ENCODE measurements around the gene PPP3R2. TPM values are rescaled to one million over a fixed set of nuclear protein-coding genes. Genes with fewer than 3 reads are reported as not detected.

The PPP3R2 gene
- total RNA-seq, 1 experiment from 2014 or later = not detected

DNA sequence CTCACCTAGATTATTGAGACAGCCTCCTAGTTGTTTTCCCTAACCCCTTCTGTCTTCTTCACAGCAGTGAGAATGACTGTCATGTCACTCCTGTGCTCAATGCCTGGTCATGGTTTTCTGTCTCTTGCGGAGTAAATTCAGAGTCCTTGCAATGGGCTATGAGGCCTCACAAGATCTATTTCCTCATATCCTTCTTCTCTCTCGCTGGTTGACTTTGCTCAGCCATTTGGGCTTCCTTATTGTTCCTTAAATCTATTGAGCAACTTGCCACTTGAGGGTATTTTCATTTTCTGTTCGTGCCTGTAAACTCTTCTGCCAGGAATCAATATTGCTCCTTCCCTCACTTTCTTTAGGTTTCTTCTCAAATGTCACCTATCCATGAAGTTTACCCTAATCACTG is 9.0 kb downstream of the PPP3R2 start:
- H3K79me2 ChIP-seq (ENCODE audit: insufficient read depth, low read length) = no peaks in the 10 kb centered on the region
- intact Hi-C loops (cut with micrococcal nuclease) = no loop called here
- DNase-seq (ENCODE audit: low read depth, low spot score) (no peak), ATAC-seq (no peak)
- H3K27ac ChIP-seq (ENCODE audit: low read depth, low read length) = no peak overlapping the region
- CTCF ChIA-PET = no interaction called here
- H3K4me3 ChIP-seq (replicated peaks in 1 of 2; ENCODE audit: low read depth in 1 of 2, low read length in 2 of 2) = no peak overlapping the region
- RAD21 ChIA-PET (ENCODE audit: low non-redundant PET in 1 of 2, low total read pairs in 2 of 2, uncharacterized antibody in 2 of 2, unreplicated experiment in 2 of 2) = no interaction called here
- no peaks in the 10 kb centered on the region for H3K36me3 ChIP-seq (ENCODE audit: control insufficient read depth in 1 of 2, insufficient read depth in 2 of 2, low read length in 2 of 2)
- no peak overlapping the region for H3K9ac ChIP-seq (ENCODE audit: low read length)
- H3K4me1 ChIP-seq (ENCODE audit: control insufficient read depth in 1 of 2, insufficient read depth in 2 of 2, low read length in 2 of 2) = peaks cover 0 to 12% of the 10 kb centered on the region in 2 experiments; a peak in 2 of 4 replicates
- no peaks in the 10 kb centered on the region for H4K20me1 ChIP-seq (ENCODE audit: insufficient read depth)
- no peaks in the 10 kb centered on the region for H3K27me3 ChIP-seq (ENCODE audit: insufficient read depth, low read length)
- no peak for TF ChIP-seq POLR2AphosphoS5 (IDR thresholded peaks at IDR 0.05; ENCODE audit: low read depth, low read length)
- TF ChIP-seq ZNF274 (IDR thresholded peaks at IDR 0.05; ENCODE audit: low read depth, low read length) = no peak
- no peak for TF ChIP-seq YY1 (IDR thresholded peaks at IDR 0.05; ENCODE audit: extremely low read depth, insufficient replicate concordance, low read depth, low read length)
- no peak for TF ChIP-seq RAD21 (IDR thresholded peaks at IDR 0.05; ENCODE audit: low read depth)
- TF ChIP-seq, protein P1, sequence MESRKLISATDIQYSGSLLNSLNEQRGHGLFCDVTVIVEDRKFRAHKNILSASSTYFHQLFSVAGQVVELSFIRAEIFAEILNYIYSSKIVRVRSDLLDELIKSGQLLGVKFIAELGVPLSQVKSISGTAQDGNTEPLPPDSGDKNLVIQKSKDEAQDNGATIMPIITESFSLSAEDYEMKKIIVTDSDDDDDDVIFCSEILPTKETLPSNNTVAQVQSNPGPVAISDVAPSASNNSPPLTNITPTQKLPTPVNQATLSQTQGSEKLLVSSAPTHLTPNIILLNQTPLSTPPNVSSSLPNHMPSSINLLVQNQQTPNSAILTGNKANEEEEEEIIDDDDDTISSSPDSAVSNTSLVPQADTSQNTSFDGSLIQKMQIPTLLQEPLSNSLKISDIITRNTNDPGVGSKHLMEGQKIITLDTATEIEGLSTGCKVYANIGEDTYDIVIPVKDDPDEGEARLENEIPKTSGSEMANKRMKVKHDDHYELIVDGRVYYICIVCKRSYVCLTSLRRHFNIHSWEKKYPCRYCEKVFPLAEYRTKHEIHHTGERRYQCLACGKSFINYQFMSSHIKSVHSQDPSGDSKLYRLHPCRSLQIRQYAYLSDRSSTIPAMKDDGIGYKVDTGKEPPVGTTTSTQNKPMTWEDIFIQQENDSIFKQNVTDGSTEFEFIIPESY (IDR thresholded peaks at IDR 0.05; ENCODE audit: extremely low read depth, insufficient replicate concordance, low read length) = no peak
- no peak for TF ChIP-seq EGR1 (IDR thresholded peaks at IDR 0.05; ENCODE audit: low read depth)
- TF ChIP-seq CEBPB (IDR thresholded peaks at IDR 0.05; ENCODE audit: low read depth) = no peak
- POLR2A ChIA-PET = no interaction called here
- no peak overlapping the region for H3K4me2 ChIP-seq (ENCODE audit: low read length)
- H2AFZ ChIP-seq (ENCODE audit: low read depth, low read length, poor library complexity, severe bottlenecking) = no peak overlapping the region
- no peaks in the 10 kb centered on the region for H3K9me3 ChIP-seq (ENCODE audit: control insufficient read depth in 1 of 2, insufficient read depth in 1 of 2, low read depth in 1 of 2, low read length in 2 of 2)
- no peaks in the 10 kb centered on the region for H3K9me2 ChIP-seq (ENCODE audit: insufficient read depth)
- no TSS peak for BruUV-seq (replicated peaks)

DNA sequence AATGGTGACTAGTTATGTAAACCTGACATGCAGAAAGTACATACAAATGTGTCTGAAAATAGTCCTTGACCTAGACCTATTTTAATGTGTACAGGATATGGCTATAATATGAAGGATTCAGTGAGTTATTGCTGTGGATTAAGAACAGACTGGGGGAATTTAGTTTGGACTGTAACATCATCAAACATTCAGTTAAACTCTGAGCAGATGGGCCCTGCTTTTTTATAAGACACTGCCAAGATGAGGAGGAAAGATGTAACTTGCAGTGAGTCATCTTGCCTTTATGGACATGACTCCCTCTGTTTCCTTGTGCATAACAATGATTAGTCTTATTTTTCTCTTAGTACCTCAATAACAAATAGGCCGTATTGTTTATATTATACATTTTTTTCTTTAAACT is 12.2 kb downstream of the PPP3R2 start:
- Histone ChIP-seq H3K9me3 (ENCODE audit: control insufficient read depth in 1 of 2, insufficient read depth in 1 of 2, low read depth in 1 of 2, low read length in 2 of 2) (no peaks in the 10 kb centered on the region), H3K4me3 (replicated peaks in 1 of 2; ENCODE audit: low read depth in 1 of 2, low read length in 2 of 2) (no peak overlapping the region), H3K79me2 (ENCODE audit: insufficient read depth, low read length) (no peaks in the 10 kb centered on the region), H4K20me1 (ENCODE audit: insufficient read depth) (no peaks in the 10 kb centered on the region), H3K4me2 (ENCODE audit: low read length) (no peak overlapping the region), H2AFZ (ENCODE audit: low read depth, low read length, poor library complexity, severe bottlenecking) (no peak overlapping the region), H3K9ac (ENCODE audit: low read length) (no peak overlapping the region), H3K27me3 (ENCODE audit: insufficient read depth, low read length) (no peaks in the 10 kb centered on the region), H3K27ac (ENCODE audit: low read depth, low read length) (no peak overlapping the region), H3K36me3 (ENCODE audit: control insufficient read depth in 1 of 2, insufficient read depth in 2 of 2, low read length in 2 of 2) (no peaks in the 10 kb centered on the region), H3K9me2 (ENCODE audit: insufficient read depth) (no peaks in the 10 kb centered on the region), H3K4me1 (ENCODE audit: control insufficient read depth in 1 of 2, insufficient read depth in 2 of 2, low read length in 2 of 2) (peaks cover 0 to 5% of the 10 kb centered on the region in 2 experiments; a peak in 1 of 4 replicates)
- ChIA-PET POLR2A (no interaction called here), RAD21 (ENCODE audit: low non-redundant PET in 1 of 2, low total read pairs in 2 of 2, uncharacterized antibody in 2 of 2, unreplicated experiment in 2 of 2) (no interaction called here), CTCF (no interaction called here)
- no TSS peak for BruUV-seq (replicated peaks)
- no peak for ATAC-seq
- no peak for DNase-seq (ENCODE audit: low read depth, low spot score)
- intact Hi-C loops (cut with micrococcal nuclease) = no loop called here
- no peak for TF ChIP-seq RAD21 (IDR thresholded peaks at IDR 0.05; ENCODE audit: low read depth)
- TF ChIP-seq SRF (IDR thresholded peaks at IDR 0.05; ENCODE audit: low read depth) = no peak
- no peak for TF ChIP-seq SP1 (IDR thresholded peaks at IDR 0.05; ENCODE audit: low read depth)
- no peak for TF ChIP-seq ELF1 (IDR thresholded peaks at IDR 0.05; ENCODE audit: borderline replicate concordance, low read depth)
- TF ChIP-seq, protein P2, sequence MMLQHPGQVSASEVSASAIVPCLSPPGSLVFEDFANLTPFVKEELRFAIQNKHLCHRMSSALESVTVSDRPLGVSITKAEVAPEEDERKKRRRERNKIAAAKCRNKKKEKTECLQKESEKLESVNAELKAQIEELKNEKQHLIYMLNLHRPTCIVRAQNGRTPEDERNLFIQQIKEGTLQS (IDR thresholded peaks at IDR 0.05) = no peak
- TF ChIP-seq ZNF274 (IDR thresholded peaks at IDR 0.05; ENCODE audit: low read depth, low read length) = no peak
- no peak for TF ChIP-seq EZH2 (IDR thresholded peaks at IDR 0.05)
- TF ChIP-seq, protein P1 (IDR thresholded peaks at IDR 0.05; ENCODE audit: extremely low read depth, insufficient replicate concordance, low read length) = no peak
- TF ChIP-seq EGR1 (IDR thresholded peaks at IDR 0.05; ENCODE audit: low read depth) = no peak
- no peak for TF ChIP-seq POLR2AphosphoS5 (IDR thresholded peaks at IDR 0.05; ENCODE audit: low read depth, low read length)
- no peak for TF ChIP-seq POLR2A (IDR thresholded peaks at IDR 0.05; ENCODE audit: borderline replicate concordance, extremely low read depth, insufficient read depth, insufficient read length)

All from HCT116 (cell line).